GM19324 (cell line): Measurements from ENCODE around the gene WDR90.
A peak's percentile ranks its signal among the peaks of the same experiment; 100 is the strongest.
"Not testable (repeated sequence)": the region's sequence is repeated elsewhere in the genome, so short reads cannot be mapped to it uniquely, and the experiment has no call there.

ENCODE experiments used
- ATAC-seq: cut with Tn5 transposase; IDR thresholded peaks from one replicate; pipeline ENCODE4 v1.9.1; 2021; ENCODE audit warnings: mild to moderate bottlenecking, moderate library complexity; ENCODE audit not compliant: unreplicated experiment, low FRiP score

WDR90 gene

GRCh38 chr16:704047-704446 is 54.9 kb downstream of the WDR90 start:
- ATAC-seq: no peak

DNA sequence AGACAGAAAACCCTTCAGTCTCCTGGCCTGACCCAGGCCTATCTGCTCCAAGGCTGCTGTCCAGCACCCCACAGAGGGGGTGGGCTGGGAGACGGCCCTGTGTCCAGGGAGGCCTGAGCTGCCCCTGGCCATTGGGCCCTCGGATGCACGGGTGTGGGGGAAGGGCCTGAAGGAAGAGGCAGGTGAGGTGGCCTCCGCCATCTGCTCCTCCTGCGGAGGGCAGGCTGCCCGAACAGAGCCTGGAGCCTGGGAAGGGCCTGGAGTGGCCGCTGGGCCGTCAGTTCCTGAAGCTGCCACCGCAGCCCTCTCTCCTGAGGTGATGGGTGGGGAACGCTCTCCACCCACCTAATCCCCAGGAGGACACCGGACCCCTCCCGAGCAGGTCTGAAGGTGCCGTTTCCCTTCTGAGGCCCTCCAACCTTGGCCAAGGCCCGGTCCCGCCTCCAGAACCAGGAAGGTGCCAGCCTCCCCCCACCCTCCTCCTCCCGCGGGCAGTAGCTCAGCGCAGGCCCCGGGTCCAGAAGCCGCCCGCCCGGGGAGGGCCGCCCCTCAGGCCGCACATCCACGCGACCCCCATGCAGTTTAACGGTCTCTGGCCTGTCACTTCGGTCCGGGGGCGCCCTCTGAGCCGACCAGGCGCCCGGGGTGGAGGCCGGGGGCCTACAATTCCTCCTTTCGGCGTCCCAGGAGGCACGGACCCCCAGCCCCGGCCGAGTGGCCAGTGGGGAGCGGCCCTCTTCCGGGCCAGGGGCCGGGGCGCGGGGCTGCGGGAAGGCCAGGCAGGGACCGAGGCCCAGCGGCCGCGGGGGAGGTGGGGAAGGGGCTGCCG is 55.6 kb downstream of the WDR90 start:
- ATAC-seq: no peak

DNA sequence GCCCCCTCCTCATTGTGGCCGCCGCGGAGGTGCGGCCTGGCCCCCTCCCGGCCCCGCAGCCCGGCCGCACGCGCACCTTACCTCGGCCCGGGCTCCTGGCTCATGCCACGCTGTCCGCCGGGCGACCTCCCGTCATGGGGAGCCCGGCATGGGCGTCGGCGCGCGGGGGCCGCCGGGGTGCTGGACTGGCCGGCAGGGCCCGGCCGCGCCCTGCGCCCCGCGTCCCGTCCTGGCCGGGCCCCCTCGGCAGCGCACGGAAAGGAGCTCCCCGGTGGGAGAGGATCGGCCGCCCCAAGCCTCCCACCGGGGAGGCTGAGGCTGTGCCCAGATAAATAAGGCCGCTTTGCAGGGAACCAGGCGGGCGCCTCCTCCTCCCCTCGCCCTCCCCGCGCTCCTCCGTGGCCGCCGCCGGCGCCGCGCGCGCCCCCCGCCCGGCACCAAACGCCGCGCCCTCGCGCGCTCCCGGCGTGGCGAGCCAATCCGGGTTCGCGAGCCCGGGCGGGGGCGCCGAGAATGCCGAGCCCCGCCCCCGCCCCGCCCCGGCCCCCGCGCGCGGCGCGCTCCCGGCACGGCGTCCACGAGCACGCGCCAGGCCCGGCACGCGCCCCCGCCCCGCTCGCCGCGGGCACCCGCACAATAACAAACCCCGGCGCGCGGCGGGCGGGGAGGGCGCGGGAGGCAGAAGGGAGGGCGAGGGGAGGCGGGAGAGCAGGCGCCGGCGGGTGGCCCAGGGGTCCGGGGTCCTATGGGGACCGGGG is 56.4 kb downstream of the WDR90 start, which contains the start of gene FBXL16:
Gene FBXL16 (minus strand): TSS at position 371 of the 758 bp plus-strand sequence. CDS start 8,396 bp downstream, outside the sequence.
- no peak for ATAC-seq

DNA sequence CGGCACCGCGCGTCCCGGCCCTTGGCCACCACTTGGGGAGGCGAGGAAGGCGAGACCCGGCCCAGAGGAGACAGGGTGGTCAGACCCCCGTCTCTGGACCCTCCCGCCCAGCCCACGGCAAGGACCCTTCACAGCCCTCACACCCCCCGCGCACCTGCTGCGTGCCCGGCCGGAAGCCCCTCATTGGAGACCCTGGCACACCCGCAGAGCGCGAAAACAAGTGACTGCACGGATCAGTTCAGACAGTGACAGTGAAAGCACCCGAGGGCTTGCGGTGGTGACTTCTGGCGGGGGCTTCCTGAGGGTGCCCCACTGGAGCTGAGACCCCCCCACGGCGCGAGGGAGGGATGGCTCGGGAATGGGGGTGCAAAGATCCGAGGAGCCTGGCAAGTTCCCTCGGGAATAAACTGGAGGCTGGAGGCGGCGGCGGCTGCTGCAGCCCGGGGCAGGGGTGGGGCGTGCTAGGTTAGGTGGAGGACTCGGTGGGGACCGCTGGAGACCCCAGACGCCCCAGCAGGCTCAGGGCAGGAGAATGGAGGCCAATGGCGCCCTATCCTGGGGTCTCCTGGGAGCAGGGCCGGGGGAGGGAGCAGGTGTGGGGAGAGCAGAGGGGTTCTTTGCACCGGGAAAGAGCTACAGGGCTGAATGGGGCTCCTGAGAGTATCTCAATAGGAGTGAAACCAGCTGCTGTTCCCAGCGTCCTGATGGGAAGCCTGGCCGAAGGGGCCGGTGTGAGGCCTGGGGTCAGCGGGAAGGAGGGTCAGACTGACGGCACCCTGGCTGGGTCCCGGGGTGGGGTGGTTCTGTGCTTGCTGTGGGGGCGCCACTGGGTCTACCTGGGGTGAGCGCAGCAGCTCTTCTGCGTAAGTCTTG is 57.3 kb downstream of the WDR90 start:
- no peak for ATAC-seq

DNA sequence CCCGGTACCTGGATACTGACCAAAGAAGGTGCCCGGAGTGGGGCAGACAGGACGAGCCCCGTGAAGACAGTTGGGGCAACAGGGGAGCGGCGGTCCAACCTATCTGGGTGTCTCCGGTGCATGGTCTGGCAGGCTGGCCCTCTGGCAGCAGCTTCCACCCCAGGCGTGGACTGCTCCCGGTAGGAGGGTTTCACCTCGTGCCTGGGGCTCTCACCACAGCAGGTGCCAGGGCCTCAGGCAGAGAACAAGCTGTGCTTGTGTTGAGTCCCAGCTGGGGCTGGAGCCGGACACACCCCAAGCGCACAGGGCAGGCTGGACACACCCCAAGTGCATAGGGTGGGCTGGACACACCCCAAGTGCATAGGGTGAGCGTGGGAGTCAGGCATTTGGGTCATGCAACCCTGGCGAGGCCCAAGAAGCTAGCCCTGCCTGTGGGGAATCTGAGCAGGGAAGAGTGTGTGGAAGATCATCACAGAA is 57.9 kb downstream of the WDR90 start:
- no peak for ATAC-seq

GRCh38 chr16:708019-708418 is 58.9 kb downstream of the WDR90 start:
- ATAC-seq: no peak

DNA sequence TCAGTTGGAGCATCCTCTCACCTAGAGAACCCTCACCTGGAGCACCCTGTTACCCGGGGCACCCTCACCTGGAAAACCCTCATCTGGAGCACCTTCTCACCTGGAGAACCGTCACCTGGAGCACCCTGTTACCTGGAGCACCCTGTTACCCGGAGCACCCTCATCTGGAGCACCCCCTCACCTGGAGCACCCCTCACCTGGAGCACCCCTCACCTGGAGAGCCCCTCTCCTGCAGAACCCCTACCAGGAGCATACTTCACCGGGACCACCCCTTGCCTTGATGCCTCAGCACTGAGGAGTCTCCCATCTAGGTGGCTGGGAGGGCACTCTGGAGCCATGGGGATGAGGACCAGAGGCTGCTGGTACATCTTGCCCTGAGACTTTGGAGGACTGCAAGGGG is 59.8 kb downstream of the WDR90 start:
- ATAC-seq: no peak

DNA sequence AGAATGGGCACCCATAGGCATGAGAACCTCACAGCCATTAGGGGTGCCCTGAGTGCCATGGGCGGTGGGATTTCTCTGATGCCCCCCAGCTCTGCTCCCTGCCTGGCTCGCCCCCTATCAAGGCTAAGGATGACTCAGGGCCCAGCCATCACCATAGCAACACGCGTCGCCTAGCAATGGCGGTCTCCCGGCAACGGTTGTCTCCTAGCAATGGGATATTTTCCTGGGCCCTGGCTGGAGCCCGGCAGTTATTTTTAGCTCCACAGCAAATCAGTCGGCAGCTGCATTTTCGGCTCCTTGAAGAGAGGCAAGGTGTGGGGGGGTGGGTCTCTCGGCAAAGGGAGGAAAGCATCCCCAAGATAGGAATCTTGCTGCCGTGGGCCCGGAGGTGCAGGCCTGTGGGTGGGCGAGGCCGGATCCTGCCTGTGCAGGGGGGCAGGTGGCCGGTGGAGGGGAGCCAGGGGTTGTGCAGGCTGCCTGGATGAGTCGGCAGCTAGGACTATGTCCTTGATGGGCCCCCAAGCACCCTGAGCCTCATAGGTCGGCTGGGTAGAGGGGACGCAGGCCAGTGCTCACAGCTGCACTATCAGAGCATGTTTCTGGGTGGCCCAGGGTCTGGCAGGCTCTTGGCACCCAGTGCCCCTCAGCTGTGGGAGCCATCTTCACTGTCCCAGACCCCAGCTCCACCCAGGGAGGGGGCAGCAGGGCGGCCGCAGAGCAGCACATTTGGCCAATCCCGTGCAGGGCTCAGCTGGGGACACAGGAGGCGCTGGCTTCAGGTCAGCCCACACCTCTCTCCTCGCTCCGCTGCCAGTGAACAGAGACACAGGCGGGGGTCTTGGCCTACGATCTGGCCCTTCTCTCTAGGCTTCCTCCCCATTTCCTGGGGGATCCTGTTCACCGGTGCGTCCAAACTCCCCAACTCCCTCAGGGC is 60.7 kb downstream of the WDR90 start:
- ATAC-seq: no peak

DNA sequence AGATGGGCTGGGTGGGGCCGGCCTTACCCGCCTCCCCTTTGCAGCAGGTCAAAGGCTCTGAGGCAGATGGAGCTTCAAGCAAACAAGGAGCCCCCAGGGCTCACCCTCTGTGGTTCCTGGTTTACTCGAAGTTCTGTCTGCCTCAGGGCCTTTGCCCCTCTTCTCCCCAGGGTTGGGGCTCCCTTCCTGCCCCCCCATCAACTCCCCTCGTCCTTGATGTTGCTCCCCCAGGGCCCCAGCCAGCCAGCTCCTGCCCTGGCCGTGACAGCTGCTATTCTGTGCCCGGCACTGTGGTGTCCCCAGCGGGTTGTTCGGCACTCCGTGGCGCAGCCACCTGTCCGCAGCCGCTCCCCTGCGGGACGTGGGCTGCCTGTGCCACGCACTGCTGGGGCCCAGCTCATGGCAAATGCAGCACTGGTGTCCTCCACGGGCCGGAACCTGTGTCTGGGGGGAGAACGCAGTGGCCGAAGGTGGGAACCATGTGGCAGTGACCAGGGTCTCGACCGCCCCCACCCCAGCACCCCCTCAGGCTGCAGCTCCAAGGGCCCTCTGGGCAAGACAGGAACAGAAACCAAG is 61.4 kb downstream of the WDR90 start:
- ATAC-seq: no peak

GRCh38 chr16:711084-711483 is 61.9 kb downstream of the WDR90 start:
- no peak for ATAC-seq

DNA sequence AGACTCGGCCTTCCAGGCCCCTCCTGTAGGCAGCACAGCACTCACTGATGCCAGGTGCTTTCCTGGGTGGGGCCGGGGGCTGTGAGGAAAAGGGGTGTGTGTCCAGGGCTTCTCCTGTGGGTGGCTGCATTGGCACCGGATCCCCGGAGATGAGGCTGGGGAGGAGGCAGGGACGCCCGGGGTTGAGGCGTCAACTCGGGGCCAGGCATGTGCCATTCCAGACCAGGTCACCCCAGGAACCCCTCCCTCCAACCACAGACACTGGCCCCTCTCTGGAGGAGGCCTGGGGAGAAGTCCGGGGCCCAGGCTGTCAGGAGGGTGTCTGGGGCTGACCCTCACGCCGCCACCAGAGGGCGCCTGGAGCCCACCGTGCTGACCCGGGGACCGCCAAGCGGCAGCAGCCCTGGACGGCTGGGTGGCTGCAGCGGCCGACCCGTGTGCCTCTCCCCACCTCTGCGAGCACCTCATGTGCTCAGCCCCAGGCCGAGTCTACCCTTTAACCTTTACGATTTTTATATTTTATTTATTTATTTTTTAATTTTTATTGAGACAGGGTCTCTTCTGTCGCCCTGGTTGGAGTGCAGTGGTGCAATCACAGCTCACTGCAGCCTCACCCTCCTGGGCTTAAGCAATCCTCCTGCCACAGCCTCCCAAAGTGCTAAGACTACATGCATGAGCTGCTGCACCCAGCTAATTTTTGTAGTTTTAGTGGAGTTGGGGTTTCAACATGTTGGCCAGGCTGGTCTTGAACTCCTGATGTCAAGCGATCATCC is 62.6 kb downstream of the WDR90 start:
- ATAC-seq: no peak

DNA sequence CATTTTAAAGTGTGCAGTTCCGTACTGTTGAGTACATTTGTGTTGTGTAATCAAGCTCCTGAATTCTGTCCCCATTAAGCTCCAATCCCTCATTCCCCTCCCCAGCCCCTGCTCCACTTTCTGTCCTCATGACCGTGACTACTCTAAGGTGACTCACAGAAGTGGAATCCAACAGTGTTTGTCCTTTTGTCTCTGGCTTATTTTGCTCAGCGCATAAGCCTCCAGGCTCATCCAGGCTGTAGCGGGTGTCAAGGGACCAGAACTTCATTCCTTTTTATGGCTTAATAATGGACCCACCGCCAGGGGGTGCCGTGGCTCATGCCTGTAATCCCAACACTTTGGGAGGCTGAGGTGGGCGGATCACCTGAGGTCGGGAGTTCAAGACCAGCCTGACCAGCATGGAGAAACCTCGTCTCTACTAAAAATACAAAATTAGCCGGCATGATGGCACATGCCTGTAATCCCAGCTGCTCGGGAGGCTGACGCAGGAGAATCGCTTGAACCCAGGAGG is 63.6 kb downstream of the WDR90 start:
- not testable (repeated sequence) for ATAC-seq

DNA sequence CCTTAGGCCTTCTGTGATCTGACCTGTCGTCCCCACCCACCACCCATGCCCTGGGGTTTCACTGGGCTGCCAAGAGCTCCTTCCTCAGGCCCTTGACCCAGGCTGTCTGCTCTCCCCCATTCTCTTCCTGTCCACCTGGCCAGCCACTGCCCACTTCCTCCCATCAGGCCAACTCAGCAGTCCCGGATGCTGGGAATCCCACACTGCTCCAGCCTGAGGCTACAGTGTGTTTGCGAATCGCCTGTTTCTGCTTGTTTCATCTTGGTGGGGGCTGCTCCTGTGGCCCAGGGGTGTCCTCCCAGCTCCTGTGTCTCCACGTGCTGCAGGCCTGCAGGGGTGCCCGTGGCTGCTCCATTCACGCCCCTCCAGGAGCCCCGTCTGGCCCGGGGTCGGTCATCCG is 64.9 kb downstream of the WDR90 start:
- ATAC-seq: no peak

GRCh38 chr16:714558-715476 is 65.7 kb downstream of the WDR90 start, which contains the start of gene METRN:
Gene METRN, plus strand, starts transcription at chr16:715118. Its CDS starts 172 bp downstream, at chr16:715290.
- peak; percentile 76 for ATAC-seq

GRCh38 chr16:715477-716199 is 66.5 kb downstream of the WDR90 start:
- ATAC-seq: peak; percentile 24

DNA sequence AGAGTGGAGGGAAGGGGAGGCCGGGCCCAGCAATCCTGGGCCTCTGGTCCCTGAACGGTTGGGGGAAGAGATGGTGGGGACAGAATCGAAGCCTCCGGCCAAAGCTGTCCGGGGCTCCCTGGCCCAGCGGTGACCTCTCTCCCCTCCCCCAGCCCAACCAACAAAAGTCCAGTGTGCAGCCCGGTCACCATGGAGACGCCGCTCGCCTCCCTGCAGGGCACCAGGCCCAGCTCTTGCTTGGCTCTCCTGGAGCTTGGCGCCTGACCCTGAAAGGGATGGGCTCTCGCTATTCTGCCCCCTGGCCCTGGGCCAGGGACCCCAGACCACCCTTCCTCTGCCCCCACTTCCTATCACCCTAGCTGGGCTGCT is 67.0 kb downstream of the WDR90 start:
- ATAC-seq: no peak
